Kidney capillary endothelial cell (primary cell): ENCODE measurements around the gene GAA.

Experiments
- DNase-seq: peaks from one replicate; pipeline ENCODE4 v3.0.0-alpha.2; 2018; ENCODE audit warnings: low spot score

The GAA gene

DNA sequence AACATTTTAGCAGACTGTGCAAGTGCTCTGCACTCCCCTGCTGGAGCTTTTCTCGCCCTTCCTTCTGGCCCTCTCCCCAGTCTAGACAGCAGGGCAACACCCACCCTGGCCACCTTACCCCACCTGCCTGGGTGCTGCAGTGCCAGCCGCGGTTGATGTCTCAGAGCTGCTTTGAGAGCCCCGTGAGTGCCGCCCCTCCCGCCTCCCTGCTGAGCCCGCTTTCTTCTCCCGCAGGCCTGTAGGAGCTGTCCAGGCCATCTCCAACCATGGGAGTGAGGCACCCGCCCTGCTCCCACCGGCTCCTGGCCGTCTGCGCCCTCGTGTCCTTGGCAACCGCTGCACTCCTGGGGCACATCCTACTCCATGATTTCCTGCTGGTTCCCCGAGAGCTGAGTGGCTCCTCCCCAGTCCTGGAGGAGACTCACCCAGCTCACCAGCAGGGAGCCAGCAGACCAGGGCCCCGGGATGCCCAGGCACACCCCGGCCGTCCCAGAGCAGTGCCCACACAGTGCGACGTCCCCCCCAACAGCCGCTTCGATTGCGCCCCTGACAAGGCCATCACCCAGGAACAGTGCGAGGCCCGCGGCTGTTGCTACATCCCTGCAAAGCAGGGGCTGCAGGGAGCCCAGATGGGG lies 3.1 kb downstream of the GAA start:
- peak; percentile 53 for DNase-seq

DNA sequence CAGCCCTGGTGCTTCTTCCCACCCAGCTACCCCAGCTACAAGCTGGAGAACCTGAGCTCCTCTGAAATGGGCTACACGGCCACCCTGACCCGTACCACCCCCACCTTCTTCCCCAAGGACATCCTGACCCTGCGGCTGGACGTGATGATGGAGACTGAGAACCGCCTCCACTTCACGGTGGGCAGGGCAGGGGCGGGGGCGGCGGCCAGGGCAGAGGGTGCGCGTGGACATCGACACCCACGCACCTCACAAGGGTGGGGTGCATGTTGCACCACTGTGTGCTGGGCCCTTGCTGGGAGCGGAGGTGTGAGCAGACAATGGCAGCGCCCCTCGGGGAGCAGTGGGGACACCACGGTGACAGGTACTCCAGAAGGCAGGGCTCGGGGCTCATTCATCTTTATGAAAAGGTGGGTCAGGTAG lies 3.6 kb downstream of the GAA start:
- no peak for DNase-seq

DNA sequence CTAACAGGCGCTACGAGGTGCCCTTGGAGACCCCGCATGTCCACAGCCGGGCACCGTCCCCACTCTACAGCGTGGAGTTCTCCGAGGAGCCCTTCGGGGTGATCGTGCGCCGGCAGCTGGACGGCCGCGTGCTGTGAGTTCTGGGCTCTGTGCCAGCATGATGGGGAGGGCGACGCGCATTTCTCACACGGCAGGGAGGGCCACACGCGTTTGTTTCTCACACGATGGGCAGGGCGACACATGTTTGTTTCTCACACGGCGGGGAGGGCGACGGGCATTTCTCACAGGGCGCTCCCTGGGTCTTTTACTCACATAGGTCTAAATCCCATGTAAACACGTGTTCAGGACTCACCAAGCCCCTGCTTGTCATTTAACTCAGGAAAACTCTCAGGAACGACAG lies 4.4 kb downstream of the GAA start:
- no peak for DNase-seq

DNA sequence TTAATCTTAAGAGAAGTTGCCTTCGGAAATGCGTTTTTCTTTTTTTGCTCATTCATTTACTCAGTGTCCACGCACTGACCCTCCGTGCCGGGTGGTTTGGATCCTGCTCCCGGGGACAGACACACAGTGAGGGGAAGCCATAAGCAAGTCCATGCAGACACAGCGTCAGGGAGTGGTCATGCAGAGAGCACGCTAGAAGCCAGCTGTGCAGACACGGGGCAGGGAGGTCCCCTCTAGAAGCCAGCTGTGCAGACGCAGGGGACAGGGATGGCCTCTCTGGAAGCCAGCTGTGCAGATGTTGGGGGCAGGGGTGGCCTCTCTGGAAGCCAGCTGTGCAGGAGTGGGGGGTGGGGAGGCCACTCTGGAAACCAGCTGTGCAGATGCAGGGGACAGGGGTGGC lies 4.8 kb downstream of the GAA start:
- no peak for DNase-seq

DNA sequence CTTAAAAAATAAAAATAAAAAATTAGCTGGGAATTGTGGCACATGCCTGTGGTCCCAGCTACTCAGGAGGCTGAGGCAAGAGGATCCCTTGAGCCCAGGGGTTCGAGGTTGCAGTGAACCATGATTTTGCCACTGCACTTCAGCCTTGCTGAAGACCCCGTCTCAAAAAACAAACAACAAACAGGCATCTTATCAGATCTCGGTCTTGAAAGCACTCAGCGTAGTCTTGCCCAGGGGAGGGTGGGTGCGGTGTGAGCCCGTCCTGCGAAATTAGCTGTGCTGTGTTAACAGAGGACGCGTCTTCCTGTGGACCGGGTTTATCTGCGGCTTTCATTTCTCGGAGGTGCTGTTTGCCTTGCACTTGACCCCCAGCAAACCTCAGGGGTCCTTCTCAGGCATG lies 5.4 kb downstream of the GAA start:
- DNase-seq: no peak

DNA sequence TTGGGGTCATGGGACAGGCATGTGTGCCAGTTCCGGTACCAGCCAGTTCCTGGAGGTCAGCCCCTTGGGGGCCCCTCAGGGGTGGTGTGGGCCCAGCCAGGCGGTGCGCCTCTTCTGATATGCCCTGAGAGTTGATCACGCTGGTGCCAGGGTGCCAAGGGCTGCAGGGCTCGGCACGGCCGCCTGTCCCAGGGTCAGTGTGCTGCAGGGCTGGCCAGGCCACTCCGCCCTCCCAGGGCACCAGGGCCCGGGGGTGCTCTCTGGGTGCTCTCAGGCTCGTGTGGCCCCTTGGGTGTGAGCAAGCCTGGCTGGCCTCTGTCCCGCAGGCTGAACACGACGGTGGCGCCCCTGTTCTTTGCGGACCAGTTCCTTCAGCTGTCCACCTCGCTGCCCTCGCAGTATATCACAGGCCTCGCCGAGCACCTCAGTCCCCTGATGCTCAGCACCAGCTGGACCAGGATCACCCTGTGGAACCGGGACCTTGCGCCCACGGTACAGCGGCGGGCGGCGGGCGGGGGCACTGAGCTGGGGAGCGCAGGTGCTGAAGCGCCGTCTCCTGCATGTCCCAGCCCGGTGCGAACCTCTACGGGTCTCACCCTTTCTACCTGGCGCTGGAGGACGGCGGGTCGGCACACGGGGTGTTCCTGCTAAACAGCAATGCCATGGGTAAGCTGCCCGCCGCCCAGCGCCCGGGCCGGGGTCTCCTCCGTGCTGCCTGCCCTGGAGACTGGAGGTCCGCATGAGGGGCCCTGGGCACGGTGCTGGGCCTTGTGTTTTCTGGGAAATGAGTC lies 6.0 kb downstream of the GAA start:
- no peak for DNase-seq

DNA sequence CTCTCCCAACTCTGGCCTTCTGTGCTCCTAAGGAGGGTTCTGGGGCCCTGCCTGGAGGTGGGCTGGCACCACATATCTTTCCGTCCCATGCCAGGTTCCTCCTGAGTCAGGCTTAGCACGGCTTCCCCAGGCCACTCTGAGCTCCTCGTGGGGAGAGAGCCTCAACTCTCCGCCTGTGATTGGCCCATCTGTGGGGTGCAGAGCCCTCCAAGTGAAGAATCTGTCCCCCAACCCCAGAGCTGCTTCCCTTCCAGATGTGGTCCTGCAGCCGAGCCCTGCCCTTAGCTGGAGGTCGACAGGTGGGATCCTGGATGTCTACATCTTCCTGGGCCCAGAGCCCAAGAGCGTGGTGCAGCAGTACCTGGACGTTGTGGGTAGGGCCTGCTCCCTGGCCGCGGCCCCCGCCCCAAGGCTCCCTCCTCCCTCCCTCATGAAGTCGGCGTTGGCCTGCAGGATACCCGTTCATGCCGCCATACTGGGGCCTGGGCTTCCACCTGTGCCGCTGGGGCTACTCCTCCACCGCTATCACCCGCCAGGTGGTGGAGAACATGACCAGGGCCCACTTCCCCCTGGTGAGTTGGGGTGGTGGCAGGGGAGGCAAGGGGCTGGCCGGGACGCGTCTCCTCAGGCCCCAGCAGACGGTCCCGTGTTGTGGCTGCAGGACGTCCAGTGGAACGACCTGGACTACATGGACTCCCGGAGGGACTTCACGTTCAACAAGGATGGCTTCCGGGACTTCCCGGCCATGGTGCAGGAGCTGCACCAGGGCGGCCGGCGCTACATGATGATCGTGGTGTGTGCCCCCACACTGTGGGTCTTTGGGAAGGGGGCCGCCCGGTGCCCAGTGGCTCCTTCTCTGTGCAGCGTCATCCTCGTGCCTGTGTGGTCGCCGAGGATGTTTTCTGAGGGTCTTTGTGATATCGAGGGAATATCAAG lies 6.9 kb downstream of the GAA start:
- no peak for DNase-seq

DNA sequence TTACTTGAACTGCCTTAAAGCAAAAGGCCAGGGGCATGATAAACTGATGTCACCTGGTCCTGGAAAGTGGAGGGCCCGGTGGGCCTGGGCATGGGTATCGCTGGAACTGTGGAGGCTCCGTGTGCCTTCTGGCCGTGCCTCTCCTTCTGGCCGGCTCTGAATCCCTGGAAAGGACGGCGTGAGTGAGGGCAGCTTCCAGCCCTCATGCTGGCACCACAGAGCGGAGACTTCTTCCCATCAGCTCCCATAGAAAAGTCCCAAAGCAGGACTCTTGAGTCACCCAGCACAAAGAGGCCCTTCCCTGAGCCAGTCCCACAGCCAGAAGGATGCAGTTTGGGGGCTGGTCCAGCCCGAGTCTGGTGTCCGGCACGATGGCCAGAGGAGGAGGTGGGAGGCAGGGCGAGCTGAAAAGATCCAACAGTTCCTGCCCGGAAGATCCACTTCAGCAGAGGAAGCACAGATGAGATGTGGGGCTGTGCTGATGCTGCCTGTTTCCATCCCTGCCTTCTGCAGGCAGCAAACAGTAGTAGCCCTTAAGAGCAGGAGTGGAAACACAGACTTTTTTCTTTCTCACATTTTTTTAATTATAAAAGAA lies 7.8 kb downstream of the GAA start:
- no peak for DNase-seq

DNA sequence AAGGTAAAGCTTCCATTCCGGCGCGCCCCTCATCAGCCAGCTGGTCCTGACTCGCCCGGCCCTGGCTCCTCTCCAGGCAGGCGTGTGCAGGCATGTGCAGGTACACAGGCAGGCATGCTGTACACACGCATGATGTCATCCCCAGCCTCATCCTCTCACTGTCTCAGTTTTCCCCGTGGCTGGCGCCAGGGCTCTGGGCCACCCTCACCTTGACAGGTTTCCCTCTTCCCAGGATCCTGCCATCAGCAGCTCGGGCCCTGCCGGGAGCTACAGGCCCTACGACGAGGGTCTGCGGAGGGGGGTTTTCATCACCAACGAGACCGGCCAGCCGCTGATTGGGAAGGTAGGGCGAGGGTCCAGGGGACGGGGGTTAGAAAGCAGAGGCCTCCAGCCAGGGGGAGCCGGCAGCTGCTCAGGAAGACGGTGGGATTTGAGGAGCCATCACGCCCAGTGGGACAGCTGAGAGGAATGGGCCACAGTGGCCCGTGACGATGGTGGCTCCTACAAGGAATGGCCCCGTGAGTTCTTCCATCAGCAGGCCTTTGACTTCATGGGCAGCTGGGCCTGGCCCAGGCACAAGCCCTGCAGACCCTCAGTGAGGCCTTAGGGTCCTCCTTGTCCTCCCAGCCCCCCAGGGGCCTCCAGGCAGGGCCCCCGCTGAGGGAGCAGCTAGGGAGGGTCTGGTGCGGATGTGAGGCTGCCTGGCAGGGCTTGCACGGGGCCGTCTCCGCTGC lies 8.5 kb downstream of the GAA start:
- no peak for DNase-seq

DNA sequence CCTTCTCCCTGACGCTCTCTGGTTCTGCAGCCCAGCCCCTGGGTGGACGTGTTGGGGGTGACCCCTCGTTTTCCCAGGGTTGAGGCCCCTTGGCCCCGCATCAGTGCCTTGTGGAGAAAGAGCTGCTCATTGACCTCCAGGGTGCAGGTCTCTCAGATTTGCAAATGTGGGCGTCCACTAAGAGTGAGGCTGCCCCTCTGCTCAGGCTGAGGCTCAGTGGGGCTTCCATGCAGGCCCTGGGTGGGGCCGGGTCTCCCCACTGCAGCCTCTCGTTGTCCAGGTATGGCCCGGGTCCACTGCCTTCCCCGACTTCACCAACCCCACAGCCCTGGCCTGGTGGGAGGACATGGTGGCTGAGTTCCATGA lies 9.0 kb downstream of the GAA start:
- DNase-seq: no peak

DNA sequence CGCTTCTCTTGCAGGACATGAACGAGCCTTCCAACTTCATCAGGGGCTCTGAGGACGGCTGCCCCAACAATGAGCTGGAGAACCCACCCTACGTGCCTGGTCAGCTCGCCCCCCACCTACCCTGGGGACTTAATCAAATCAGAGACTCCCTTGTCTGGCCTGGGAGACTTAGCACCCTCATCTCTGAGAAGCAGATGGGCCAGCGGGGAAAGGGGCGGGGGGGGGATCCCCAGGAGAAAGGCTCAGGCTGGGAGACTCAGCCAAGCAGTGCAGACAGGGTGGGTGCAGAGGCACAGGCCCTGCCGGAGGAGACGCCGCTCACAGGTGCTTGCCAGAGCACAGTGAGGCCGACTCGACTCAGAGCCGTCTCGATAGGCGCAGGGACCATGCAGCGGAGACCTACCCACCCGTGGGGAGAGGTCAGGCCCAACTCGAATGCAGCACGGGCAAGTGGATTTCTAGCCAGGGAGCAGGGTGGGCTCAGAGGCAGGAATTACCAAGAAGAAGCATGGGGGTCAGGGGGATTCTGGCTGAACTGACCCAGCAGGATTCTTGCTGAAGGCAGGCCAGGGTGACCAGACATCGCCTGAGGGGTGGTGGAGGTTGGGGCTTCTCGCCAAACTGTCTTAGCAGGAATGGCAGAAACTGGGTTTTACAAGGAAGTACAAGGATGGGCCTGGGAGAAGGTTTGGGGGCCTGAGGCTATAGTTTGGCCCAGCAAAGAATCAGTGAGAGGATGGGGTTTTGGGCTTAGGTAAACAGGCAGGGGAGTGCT lies 9.7 kb downstream of the GAA start:
- no peak for DNase-seq

DNA sequence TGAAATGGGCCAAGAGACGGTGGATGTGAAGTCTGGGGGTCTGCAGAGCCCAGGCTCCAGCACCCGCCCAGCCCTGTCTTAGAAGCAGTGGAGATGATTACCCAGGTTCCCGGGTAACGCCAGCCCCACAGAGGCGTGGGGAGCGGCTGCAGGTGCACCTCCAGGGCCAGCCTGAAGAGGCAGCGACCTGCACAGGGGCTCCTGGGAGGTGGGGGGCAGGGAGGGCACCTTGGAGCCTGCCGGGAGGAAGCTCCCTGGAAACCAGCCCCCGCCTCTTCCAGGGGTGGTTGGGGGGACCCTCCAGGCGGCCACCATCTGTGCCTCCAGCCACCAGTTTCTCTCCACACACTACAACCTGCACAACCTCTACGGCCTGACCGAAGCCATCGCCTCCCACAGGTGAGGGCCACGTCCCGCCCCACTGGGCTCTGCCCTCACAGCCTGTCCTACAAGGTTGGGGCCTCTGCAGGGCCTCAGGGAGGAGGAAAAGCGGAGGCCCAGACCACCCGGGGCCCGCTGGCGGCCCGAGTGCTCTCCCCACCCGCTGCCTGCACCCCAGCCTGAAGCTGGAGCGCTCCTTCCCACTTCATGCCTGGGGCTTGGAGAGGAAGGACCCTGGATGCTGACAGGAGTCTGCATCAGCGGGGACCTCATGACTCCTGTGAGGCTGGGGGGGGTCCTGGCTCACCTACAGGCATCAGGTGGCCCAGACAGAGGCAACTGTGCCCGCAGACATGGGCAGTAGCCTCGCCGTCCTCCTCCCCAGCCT lies 10.5 kb downstream of the GAA start:
- no peak for DNase-seq

DNA sequence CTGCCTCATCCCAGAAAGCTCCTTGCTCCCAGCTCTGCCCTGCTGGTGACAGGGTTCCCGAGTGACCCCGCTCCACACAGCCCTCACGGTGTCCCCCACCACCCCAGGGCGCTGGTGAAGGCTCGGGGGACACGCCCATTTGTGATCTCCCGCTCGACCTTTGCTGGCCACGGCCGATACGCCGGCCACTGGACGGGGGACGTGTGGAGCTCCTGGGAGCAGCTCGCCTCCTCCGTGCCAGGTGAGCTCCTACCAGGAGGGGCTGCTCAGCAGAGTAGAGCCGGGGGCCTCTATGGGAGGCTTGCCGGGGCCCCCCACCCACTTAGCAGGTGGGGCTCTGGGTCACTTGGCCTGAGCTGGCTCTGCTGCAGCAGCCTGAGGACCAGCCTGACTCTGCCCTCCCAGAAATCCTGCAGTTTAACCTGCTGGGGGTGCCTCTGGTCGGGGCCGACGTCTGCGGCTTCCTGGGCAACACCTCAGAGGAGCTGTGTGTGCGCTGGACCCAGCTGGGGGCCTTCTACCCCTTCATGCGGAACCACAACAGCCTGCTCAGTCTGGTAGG lies 11.2 kb downstream of the GAA start:
- no peak for DNase-seq

DNA sequence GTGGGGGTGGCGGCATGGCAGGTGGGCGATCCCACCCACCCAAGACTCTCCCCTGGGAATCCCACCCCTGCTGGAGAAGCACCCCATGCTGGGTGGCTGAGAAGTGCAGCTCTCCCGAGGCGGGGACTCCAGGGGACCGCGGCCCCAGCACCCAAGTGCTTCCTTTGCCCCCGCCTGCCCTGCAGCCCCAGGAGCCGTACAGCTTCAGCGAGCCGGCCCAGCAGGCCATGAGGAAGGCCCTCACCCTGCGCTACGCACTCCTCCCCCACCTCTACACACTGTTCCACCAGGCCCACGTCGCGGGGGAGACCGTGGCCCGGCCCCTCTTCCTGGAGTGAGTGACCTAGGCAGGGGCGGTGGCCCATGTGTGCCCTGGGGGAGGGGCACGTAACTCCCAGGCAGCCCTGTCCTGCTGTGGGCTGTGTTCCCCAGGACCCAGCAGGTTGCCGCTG lies 11.7 kb downstream of the GAA start:
- no peak for DNase-seq

DNA sequence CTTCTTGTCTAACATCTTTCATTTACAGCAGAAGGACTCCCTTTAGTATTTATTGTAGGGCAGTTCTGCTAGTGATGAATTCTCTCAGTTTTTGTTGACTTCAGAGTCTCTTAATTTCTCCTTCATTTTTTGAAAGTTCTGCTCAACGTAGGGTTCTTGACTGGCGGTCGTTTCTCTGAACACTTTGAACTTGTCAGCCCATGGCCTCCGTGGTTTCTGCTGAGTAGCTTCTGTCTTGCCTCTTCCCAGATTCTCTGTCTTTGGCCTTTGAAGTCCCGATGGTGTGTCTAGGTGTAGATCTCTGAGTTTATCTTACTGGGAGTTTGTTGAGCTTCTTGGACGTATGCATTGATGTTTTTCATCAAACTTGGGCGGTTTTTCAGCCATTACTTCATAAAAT lies 13.4 kb downstream of the GAA start:
- no peak for DNase-seq

DNA sequence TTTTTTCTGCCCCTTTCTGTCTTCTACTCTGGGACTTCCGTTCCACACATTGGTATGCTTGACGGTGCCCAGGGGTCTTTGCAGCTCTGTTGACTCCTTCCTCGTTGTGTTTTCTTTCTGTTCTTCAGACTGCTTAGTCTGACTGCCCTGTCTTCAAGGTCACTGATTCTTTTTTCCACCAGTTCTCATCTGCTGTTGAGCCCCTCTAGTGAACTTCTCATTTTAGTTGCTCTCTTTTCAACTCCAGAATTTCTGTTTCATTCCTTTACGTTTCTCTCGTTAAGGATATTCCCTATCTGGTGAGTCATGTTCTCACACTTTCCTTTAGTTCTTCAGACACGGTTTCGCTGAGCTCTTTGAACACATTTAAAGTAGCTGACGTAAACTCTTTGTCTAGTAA lies 13.8 kb downstream of the GAA start:
- no peak for DNase-seq

DNA sequence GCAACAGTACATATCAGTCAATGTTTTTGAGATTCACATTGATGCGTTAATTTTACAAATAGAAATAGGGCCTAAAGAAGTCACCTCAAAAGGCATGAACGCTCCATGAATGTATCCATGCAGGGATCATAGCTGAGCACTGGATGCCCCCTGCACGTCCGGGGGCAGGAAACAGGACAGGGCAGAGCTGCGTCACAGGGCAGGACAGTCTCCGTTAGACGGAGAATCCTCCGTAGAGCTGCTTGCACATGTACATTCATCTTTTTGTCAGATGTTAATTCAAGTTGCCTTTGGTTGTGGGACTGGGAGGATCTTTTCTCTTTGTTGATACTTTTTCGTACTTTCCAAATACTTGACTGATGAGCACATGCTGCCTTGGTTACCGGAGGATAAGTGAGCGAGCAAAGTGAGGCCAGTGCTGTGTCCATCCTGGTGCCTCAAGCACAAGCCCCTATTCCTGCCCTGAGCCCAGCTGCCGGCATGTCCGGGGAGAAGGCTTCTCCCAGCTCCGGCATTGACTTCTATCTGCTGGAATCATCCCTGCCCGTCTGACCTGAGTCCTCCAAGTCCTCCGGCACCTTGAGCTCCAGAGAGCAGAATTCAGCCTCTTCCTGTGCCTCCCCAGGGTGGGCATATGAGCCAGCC lies 15.0 kb downstream of the GAA start:
- peak; percentile 33 for DNase-seq

DNA sequence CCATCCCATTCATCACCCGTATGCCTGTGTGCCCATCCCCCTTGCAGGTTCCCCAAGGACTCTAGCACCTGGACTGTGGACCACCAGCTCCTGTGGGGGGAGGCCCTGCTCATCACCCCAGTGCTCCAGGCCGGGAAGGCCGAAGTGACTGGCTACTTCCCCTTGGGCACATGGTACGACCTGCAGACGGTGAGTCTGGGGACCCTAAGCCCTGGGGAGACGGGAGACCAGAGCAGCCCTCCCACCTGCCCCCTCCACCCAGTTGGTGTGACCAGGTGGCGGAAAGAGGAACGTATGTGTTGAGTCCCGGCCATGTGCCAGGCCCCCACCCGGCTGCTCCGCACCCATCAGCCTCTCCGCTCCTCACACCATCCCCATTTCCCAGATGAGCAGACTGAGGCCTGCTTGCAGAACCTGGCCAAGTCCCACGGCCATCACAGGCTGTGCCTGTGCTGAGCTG lies 15.6 kb downstream of the GAA start:
- no peak for DNase-seq
